HG02610 (cell line): ENCODE data around the gene MAZ.

Source experiments
- ATAC-seq: cut with Tn5 transposase; IDR thresholded peaks from one replicate; pipeline ENCODE4 v1.9.1; 2021; ENCODE audit warnings: mild to moderate bottlenecking, moderate library complexity; ENCODE audit not compliant: unreplicated experiment

The MAZ gene

GRCh38 chr16:29809031-29809747 is 2.9 kb downstream of the MAZ start:
- no peak for ATAC-seq

- ATAC-seq = no peak
Observed at GRCh38 chr16:29809850-29810698, 3.7 kb downstream of the MAZ start.

- ATAC-seq = no peak
Observed at GRCh38 chr16:29810699-29811169, 4.4 kb downstream of the MAZ start.

- peak; percentile 46 for ATAC-seq
Observed at GRCh38 chr16:29811170-29811895, 5.0 kb downstream of the MAZ start.

- no peak for ATAC-seq
Observed at GRCh38 chr16:29811896-29812665, 5.8 kb downstream of the MAZ start, which contains the start of gene PRRT2. Gene PRRT2 (plus strand): TSS chr16:29812193. CDS start chr16:29813055, 862 bp downstream.

GRCh38 chr16:29812754-29813643 is 6.7 kb downstream of the MAZ start:
- ATAC-seq = no peak

- ATAC-seq = no peak
Observed at GRCh38 chr16:29813644-29814562, 7.6 kb downstream of the MAZ start.

GRCh38 chr16:29814592-29814991 is 8.3 kb downstream of the MAZ start:
- ATAC-seq = no peak

- no peak for ATAC-seq
Observed at GRCh38 chr16:29815032-29815721, 8.8 kb downstream of the MAZ start.

- ATAC-seq = peak; percentile 44
Observed at GRCh38 chr16:29815793-29816693, 9.7 kb downstream of the MAZ start, which contains the start of gene PAGR1. Gene PAGR1 (plus strand): TSS chr16:29816152. CDS start chr16:29816526, 374 bp downstream.

GRCh38 chr16:29816694-29817441 is 10.5 kb downstream of the MAZ start:
- peak; percentile 6 for ATAC-seq

- no peak for ATAC-seq
Observed at GRCh38 chr16:29818082-29818481, 11.8 kb downstream of the MAZ start.

GRCh38 chr16:29819506-29819905 is 13.2 kb downstream of the MAZ start:
- ATAC-seq = no peak

GRCh38 chr16:29820271-29820701 is 14.0 kb downstream of the MAZ start, which contains the start of gene MVP:
Gene MVP (plus strand): TSS chr16:29820462. CDS start chr16:29830550, 10,088 bp downstream.
- ATAC-seq = peak; percentile 32

- peak; percentile 48 for ATAC-seq
Observed at GRCh38 chr16:29820730-29821642, 14.7 kb downstream of the MAZ start.
